ENCODE measurements around the gene SIAE. TPM values are rescaled to one million over a fixed set of nuclear protein-coding genes. Genes with fewer than 3 reads are reported as not detected.

The SIAE gene
- total RNA-seq, 3 donors from 2014 or later (not counting 1 experiment from before 2014, with no cell fraction given): 2.5 to 5.4 (median 2.5) TPM

DNA sequence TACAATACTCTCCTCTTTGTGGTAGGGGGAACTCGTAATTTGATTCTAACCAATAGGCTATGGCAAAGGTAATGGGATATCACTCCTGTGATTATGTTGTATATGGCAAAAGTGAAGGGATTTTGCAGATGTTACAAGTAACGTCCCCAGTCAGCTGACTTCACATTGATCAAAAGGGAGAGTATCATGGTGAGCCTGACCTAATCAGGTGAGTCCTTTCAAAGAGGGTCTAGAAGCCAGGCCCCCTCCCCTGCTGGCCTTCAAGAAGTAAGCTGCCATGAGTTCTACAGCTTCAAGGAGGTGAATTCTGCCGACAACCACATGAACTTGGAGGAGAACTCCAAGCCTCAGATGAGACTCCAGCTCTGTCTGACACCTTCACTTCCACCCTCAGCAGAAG lies 30.9 kb downstream of the SIAE start:
- no peaks in the 10 kb centered on the region for H3K27me3 ChIP-seq (ENCODE audit: control insufficient read depth, insufficient read depth, low read length)
- H3K27ac ChIP-seq (ENCODE audit: low read length): no peak overlapping the region
- Mint-ChIP-seq H3K36me3 (no peaks in the 10 kb centered on the region), H3K9me3 (no peaks in the 10 kb centered on the region), H3K4me1 (peaks cover 6% of the 10 kb centered on the region in 2 donors), H3K27ac (no peak overlapping the region), H3K27me3 (ENCODE audit: low read depth in 2 of 2) (no peaks in the 10 kb centered on the region), H3K4me3 (no peak overlapping the region)
- WGBS (ENCODE audit: insufficient coverage): 96% methylated on average over 3 of the region's 3 CpGs
- H3K4me1 ChIP-seq (ENCODE audit: control insufficient read depth, insufficient read depth, low read length): no peaks in the 10 kb centered on the region
- DNase-seq (no peak), ATAC-seq (no peak)
- intact Hi-C loops (cut with micrococcal nuclease): no loop called here
- TF ChIP-seq, protein P1, sequence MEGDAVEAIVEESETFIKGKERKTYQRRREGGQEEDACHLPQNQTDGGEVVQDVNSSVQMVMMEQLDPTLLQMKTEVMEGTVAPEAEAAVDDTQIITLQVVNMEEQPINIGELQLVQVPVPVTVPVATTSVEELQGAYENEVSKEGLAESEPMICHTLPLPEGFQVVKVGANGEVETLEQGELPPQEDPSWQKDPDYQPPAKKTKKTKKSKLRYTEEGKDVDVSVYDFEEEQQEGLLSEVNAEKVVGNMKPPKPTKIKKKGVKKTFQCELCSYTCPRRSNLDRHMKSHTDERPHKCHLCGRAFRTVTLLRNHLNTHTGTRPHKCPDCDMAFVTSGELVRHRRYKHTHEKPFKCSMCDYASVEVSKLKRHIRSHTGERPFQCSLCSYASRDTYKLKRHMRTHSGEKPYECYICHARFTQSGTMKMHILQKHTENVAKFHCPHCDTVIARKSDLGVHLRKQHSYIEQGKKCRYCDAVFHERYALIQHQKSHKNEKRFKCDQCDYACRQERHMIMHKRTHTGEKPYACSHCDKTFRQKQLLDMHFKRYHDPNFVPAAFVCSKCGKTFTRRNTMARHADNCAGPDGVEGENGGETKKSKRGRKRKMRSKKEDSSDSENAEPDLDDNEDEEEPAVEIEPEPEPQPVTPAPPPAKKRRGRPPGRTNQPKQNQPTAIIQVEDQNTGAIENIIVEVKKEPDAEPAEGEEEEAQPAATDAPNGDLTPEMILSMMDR (IDR thresholded peaks at IDR 0.05): no peak
- no peaks in the 10 kb centered on the region for H3K9me3 ChIP-seq (ENCODE audit: control insufficient read depth, insufficient read depth, low read length)
- no peak overlapping the region for H3K4me3 ChIP-seq (ENCODE audit: low read length)
- H3K36me3 ChIP-seq (ENCODE audit: control insufficient read depth, insufficient read depth, low read length): no peaks in the 10 kb centered on the region

DNA sequence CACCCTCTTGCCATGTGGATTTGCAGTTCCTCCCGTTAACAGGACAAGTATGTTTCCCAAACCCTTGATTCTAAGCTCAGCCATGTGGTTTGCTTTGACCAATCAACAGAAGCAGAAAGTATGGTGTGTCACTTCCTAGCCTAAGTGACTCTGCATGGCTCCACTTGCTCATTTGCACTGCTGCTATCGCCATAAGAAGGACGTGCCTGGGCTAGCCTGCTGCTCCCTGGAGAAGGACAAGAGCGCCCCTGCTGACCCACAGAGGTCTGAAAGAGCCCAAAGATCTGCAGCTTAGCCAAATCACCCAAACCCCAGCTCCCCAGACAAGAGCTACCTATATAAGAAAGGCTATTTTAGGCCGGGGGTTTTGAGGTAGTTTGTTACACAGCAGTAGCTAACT lies 32.9 kb downstream of the SIAE start:
- TF ChIP-seq, protein P1 (IDR thresholded peaks at IDR 0.05): no peak
- no peaks in the 10 kb centered on the region for H3K4me1 ChIP-seq (ENCODE audit: control insufficient read depth, insufficient read depth, low read length)
- H3K27me3 ChIP-seq (ENCODE audit: control insufficient read depth, insufficient read depth, low read length): no peaks in the 10 kb centered on the region
- H3K9me3 ChIP-seq (ENCODE audit: control insufficient read depth, insufficient read depth, low read length): no peaks in the 10 kb centered on the region
- no peak overlapping the region for H3K27ac Mint-ChIP-seq
- H3K27ac ChIP-seq (ENCODE audit: low read length): no peak overlapping the region
- no peak overlapping the region for H3K4me3 Mint-ChIP-seq
- intact Hi-C loops (cut with micrococcal nuclease): no loop called here
- H3K9me3 Mint-ChIP-seq: no peaks in the 10 kb centered on the region
- DNase-seq (no peak), ATAC-seq (no peak)
- no peak overlapping the region for H3K4me3 ChIP-seq (ENCODE audit: low read length)
- H3K36me3 ChIP-seq (ENCODE audit: control insufficient read depth, insufficient read depth, low read length): peaks cover 6% of the 10 kb centered on the region
- no peaks in the 10 kb centered on the region for H3K27me3 Mint-ChIP-seq (ENCODE audit: low read depth in 2 of 2)
- 94% methylated on average over 3 of the region's 5 CpGs for WGBS (ENCODE audit: insufficient coverage)
- H3K4me1 Mint-ChIP-seq: peaks cover 6 to 10% of the 10 kb centered on the region in 2 donors
- peaks cover 6% of the 10 kb centered on the region for H3K36me3 Mint-ChIP-seq

DNA sequence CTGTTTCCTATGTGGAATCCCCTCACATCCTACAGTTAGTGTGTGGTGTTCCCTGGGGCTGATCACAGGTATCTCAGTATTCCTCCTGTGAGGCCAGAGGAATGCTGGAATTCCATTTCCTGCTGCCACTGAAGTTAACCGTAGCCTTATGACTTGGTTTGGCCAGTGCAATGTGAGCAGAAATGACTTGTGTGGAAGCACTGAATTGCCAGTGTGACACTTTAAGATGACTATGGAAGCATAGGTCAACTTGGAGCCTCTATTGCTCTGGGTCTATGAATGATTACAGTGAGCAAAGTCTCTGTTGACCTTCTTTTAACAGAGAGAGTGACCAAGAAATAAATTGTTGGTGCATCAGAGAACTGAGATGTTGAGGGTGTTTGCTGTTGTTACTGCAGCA lies 34.4 kb downstream of the SIAE start:
- no peak overlapping the region for H3K4me3 ChIP-seq (ENCODE audit: low read length)
- DNase-seq (no peak), ATAC-seq (no peak)
- H3K9me3 Mint-ChIP-seq: no peaks in the 10 kb centered on the region
- H3K27me3 Mint-ChIP-seq (ENCODE audit: low read depth in 2 of 2): no peaks in the 10 kb centered on the region
- H3K4me1 Mint-ChIP-seq: peaks cover 0 to 4% of the 10 kb centered on the region in 2 donors
- H3K4me1 ChIP-seq (ENCODE audit: control insufficient read depth, insufficient read depth, low read length): no peaks in the 10 kb centered on the region
- intact Hi-C loops (cut with micrococcal nuclease): no loop called here
- peak overlapping the region in 1 of 2 donors; percentile 63 for H3K27ac Mint-ChIP-seq
- peaks cover 12% of the 10 kb centered on the region for H3K36me3 ChIP-seq (ENCODE audit: control insufficient read depth, insufficient read depth, low read length)
- H3K27ac ChIP-seq (ENCODE audit: low read length): no peak overlapping the region
- WGBS (ENCODE audit: insufficient coverage): 96% methylated on average over 1 of the region's 1 CpG
- H3K27me3 ChIP-seq (ENCODE audit: control insufficient read depth, insufficient read depth, low read length): no peaks in the 10 kb centered on the region
- TF ChIP-seq, protein P1 (IDR thresholded peaks at IDR 0.05): no peak
- no peak overlapping the region for H3K4me3 Mint-ChIP-seq
- no peaks in the 10 kb centered on the region for H3K9me3 ChIP-seq (ENCODE audit: control insufficient read depth, insufficient read depth, low read length)
- peaks cover 6% of the 10 kb centered on the region for H3K36me3 Mint-ChIP-seq

DNA sequence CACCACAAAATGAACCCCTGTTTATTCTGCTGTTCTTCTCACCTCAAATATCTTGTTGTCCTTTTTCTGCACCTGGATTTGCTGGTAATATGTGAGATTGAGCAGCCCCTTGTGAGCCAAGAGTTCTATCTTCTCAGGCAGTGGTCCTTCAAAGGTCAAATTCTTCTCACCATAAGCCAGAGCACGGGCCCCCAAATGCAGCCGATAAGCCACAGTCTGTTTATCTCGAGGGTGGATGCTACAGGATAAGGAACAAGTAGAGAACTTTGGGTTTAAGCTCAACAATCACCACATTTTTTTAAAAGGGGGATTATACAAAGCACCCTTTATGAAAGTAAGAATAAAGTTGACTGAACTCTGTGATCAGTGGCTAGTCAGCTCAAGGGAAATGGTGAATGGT lies 35.0 kb downstream of the SIAE start:
- peak overlapping the region in 1 of 2 donors; percentile 63 for H3K27ac Mint-ChIP-seq
- no peaks in the 10 kb centered on the region for H3K27me3 Mint-ChIP-seq (ENCODE audit: low read depth in 2 of 2)
- Histone ChIP-seq H3K27ac (ENCODE audit: low read length) (no peak overlapping the region), H3K27me3 (ENCODE audit: control insufficient read depth, insufficient read depth, low read length) (no peaks in the 10 kb centered on the region), H3K36me3 (ENCODE audit: control insufficient read depth, insufficient read depth, low read length) (peaks cover 16% of the 10 kb centered on the region), H3K9me3 (ENCODE audit: control insufficient read depth, insufficient read depth, low read length) (no peaks in the 10 kb centered on the region), H3K4me3 (ENCODE audit: low read length) (no peak overlapping the region), H3K4me1 (ENCODE audit: control insufficient read depth, insufficient read depth, low read length) (no peaks in the 10 kb centered on the region)
- TF ChIP-seq, protein P1 (IDR thresholded peaks at IDR 0.05): no peak
- H3K9me3 Mint-ChIP-seq: no peaks in the 10 kb centered on the region
- ATAC-seq (no peak), DNase-seq (no peak)
- peaks cover 7% of the 10 kb centered on the region for H3K36me3 Mint-ChIP-seq
- WGBS (ENCODE audit: insufficient coverage): 100% methylated on average over 1 of the region's 3 CpGs
- peaks cover 0 to 4% of the 10 kb centered on the region in 2 donors for H3K4me1 Mint-ChIP-seq
- H3K4me3 Mint-ChIP-seq: no peak overlapping the region
- intact Hi-C loops (cut with micrococcal nuclease): no loop called here

Data from natural killer cell (primary cell).